Endodermal cell (in vitro differentiated cells): ENCODE data around the gene LRIG1. TPM values are rescaled to one million over a fixed set of nuclear protein-coding genes. Genes with fewer than 3 reads are reported as not detected.
A peak's percentile ranks its signal among the peaks of the same experiment; 100 is the strongest.

Experiments used
- DNase-seq: peaks from one replicate; pipeline ENCODE4 v3.0.0-alpha.2; 2017
- H3K27ac ChIP-seq: 2 replicates; pipeline ENCODE4 v1.5.1; 2013; ENCODE audit warnings: mild to moderate bottlenecking, low read depth, low read length, moderate library complexity
- H3K27me3 ChIP-seq: 2 replicates; pipeline ENCODE4 v1.6.1; 2013; ENCODE audit warnings: mild to moderate bottlenecking, low read length, moderate library complexity; ENCODE audit not compliant: insufficient read depth, control insufficient read depth, poor library complexity, severe bottlenecking
- H3K36me3 ChIP-seq: 2 replicates; pipeline ENCODE4 v1.7.0; 2013; ENCODE audit warnings: mild to moderate bottlenecking, low read length, moderate library complexity; ENCODE audit not compliant: control insufficient read depth, insufficient read depth
- H3K4me1 ChIP-seq: one replicate; pipeline ENCODE4 v1.7.0; 2013; ENCODE audit warnings: low read length; ENCODE audit not compliant: control insufficient read depth, insufficient read depth
- H3K4me3 ChIP-seq: 2 replicates; pipeline ENCODE4 v1.5.1; 2013; ENCODE audit warnings: mild to moderate bottlenecking, low read length, moderate library complexity
- H3K9ac ChIP-seq: 2 replicates; pipeline ENCODE4 v1.6.1; 2013; ENCODE audit warnings: mild to moderate bottlenecking, low read length, moderate library complexity; ENCODE audit not compliant: poor library complexity, severe bottlenecking; ENCODE audit errors: extremely low read depth
- H3K9me3 ChIP-seq: 2 replicates; pipeline ENCODE4 v1.6.1; 2013; ENCODE audit warnings: mild to moderate bottlenecking, low read length, moderate library complexity; ENCODE audit not compliant: control insufficient read depth
- H3K27ac Mint-ChIP-seq: 2 replicates; pipeline ENCODE4 v1.8.0; 2020; ENCODE audit warnings: mixed read lengths
- H3K27me3 Mint-ChIP-seq: 2 replicates; pipeline ENCODE4 v1.8.0; 2021; ENCODE audit warnings: mild to moderate bottlenecking, mixed read lengths; ENCODE audit not compliant: insufficient read depth
- H3K36me3 Mint-ChIP-seq: 2 replicates; pipeline ENCODE4 v1.8.0; 2020; ENCODE audit warnings: low read depth, mixed read lengths
- H3K4me1 Mint-ChIP-seq: 2 replicates; pipeline ENCODE4 v1.8.0; 2020; ENCODE audit warnings: mixed read lengths
- H3K4me3 Mint-ChIP-seq: 2 replicates; pipeline ENCODE4 v1.8.0; 2020; ENCODE audit warnings: mild to moderate bottlenecking, moderate library complexity, mixed read lengths
- H3K9me3 Mint-ChIP-seq: 2 replicates; pipeline ENCODE4 v1.8.0; 2020; ENCODE audit warnings: mild to moderate bottlenecking, mixed read lengths
- WGBS, 2 experiments: methylation state at CpG; one replicate each; pipeline versions ENCODE4 v1.1.5 to v1.1.7; 2013; ENCODE audit warnings: missing lambda C conversion rate in 2 of 2, mixed read lengths in 1 of 2; ENCODE audit not compliant: insufficient coverage in 1 of 2, insufficient read length in 1 of 2; 5-methylcytosine and 5-hydroxymethylcytosine counted together
- total RNA-seq, 2 donors: library from RNA; stranded (reverse); fragmentation: NEBNext Ultra II Directional in 1 of 2; extraction: Animal tissue kit (Norgen Biotek cat#: 25700) in 1 of 2; gene quantifications; 2 replicates in 1 of 2; 3 replicates in 1 of 2; pipeline ENCODE4 v1.2.1, GENCODE V29; 2021
- TF ChIP-seq, protein P1 (sequence below): fragments of 200-600 bp; sonication (generic); conservative IDR thresholded peaks from 2 replicates; pipeline ENCODE4 v1.5.0; 2021; ENCODE audit warnings: antibody characterized with exemption, mild to moderate bottlenecking

LRIG1 gene
- total RNA-seq, 2 donors from 2014 or later: 37.5 to 42.3 TPM

DNA sequence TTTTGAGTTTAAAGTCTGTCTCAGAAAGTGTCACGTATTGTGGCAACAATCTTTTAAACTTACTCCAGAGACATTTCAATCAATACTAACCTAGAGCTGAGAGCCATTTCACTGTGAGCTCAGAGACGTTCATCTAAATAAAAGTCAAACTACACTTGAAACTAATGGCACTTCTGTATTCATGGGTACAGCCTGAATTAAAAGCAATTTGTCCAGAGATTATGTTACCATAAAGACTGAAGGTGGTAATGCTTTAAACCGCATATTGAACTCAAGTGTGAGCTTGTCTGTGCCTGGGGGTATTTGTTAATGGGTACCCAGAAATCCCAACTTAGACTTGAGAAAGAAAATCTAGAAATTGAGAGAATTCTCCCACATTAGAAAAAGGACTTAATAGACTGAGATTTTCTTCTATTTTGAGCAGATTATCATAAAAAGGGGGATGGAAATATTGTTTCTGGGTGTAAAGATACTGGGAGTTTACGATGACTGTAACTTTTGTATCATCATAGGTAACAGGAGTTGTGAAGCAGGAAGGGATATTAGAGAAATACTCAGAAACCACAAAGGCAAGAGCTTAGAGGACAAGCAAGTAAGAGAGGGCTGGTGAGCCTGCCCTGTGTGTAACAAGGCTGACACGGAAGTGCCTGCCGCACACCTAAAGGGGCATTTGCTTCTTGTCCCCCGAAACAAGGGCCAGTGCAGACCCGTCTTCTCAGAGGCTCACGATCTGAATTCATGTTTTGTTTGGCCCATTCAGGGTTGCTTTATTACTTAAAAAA lies 36.9 kb downstream of the LRIG1 start:
- Histone ChIP-seq H3K4me1 (peaks cover 26% of the 10 kb centered on the region), H3K9me3 (no peaks in the 10 kb centered on the region), H3K27ac (no peak overlapping the region), H3K4me3 (no peak overlapping the region), H3K36me3 (peaks cover 46% of the 10 kb centered on the region), H3K9ac (no peak overlapping the region), H3K27me3 (no peaks in the 10 kb centered on the region)
- peaks cover 28% of the 10 kb centered on the region for H3K36me3 Mint-ChIP-seq
- no peak overlapping the region for H3K27ac Mint-ChIP-seq
- no peak for DNase-seq
- H3K4me3 Mint-ChIP-seq: no peak overlapping the region
- H3K4me1 Mint-ChIP-seq: peaks cover 37% of the 10 kb centered on the region
- WGBS, 2 experiments: 81 to 83% methylated on average over 8 to 9 of the region's 9 CpGs
- no peaks in the 10 kb centered on the region for H3K9me3 Mint-ChIP-seq
- H3K27me3 Mint-ChIP-seq: no peaks in the 10 kb centered on the region
- TF ChIP-seq, protein P1, sequence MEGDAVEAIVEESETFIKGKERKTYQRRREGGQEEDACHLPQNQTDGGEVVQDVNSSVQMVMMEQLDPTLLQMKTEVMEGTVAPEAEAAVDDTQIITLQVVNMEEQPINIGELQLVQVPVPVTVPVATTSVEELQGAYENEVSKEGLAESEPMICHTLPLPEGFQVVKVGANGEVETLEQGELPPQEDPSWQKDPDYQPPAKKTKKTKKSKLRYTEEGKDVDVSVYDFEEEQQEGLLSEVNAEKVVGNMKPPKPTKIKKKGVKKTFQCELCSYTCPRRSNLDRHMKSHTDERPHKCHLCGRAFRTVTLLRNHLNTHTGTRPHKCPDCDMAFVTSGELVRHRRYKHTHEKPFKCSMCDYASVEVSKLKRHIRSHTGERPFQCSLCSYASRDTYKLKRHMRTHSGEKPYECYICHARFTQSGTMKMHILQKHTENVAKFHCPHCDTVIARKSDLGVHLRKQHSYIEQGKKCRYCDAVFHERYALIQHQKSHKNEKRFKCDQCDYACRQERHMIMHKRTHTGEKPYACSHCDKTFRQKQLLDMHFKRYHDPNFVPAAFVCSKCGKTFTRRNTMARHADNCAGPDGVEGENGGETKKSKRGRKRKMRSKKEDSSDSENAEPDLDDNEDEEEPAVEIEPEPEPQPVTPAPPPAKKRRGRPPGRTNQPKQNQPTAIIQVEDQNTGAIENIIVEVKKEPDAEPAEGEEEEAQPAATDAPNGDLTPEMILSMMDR: no peak

DNA sequence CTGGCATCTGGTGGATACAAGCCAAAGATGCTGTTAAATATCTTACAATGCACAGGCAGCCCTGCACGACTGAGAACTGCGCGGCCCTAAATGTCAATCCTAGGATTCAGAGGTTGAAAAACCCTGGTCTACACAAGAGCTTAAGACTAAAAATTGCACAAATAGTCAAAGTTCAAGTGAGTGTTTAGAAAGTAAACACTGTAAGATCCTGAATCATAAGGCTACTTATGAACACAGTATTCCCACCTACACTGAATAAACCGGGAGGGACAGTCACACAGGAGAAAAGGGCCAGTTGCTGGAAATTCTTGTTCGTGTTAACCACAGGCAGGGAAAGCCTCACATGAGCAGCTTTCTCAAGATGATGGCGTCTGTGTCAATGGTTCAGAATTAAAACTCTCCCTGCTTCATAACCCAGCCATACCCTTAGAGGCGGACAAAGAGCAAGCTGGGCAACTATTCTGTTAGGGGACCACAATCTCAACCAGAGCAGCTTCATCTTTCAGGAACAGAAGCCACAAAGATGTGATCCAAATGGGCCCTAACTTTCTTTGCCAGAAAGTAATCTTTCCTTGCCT lies 37.7 kb downstream of the LRIG1 start:
- H3K36me3 Mint-ChIP-seq: peaks cover 30% of the 10 kb centered on the region
- no peaks in the 10 kb centered on the region for H3K9me3 Mint-ChIP-seq
- no peaks in the 10 kb centered on the region for H3K27me3 Mint-ChIP-seq
- 93 to 94% methylated on average over 6 to 7 of the region's 7 CpGs for WGBS, 2 experiments
- H3K4me3 Mint-ChIP-seq: no peak overlapping the region
- H3K27ac ChIP-seq: peak overlapping the region; percentile 36
- H3K4me3 ChIP-seq: no peak overlapping the region
- no peaks in the 10 kb centered on the region for H3K27me3 ChIP-seq
- DNase-seq: no peak
- no peaks in the 10 kb centered on the region for H3K9me3 ChIP-seq
- H3K4me1 Mint-ChIP-seq: peaks cover 29% of the 10 kb centered on the region
- no peak overlapping the region for H3K27ac Mint-ChIP-seq
- TF ChIP-seq, protein P1: no peak
- H3K4me1 ChIP-seq: peaks cover 22% of the 10 kb centered on the region
- H3K36me3 ChIP-seq: peaks cover 47% of the 10 kb centered on the region
- no peak overlapping the region for H3K9ac ChIP-seq

DNA sequence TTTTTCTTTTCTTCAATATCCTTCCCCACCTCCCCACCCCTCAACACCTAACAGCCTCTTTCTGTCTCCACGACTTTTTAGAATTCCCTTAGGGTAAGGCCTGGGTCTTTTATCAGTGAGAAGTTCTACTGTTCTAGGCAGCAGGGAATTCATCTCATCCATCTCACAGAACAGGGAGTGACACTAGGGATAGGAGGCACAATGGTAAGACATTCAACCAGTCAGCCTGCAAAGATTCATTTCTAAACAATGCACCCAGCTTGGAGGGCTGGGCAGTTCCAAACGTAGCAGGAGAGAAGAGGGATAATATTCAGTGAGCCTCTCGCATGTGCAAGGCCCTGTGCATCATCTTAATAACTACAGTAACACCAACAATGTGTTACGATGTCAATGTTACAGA lies 43.6 kb downstream of the LRIG1 start:
- Histone ChIP-seq H3K4me3 (no peak overlapping the region), H3K27me3 (no peaks in the 10 kb centered on the region), H3K27ac (peak overlapping the region; percentile 77), H3K36me3 (peaks cover 79% of the 10 kb centered on the region), H3K9ac (no peak overlapping the region), H3K4me1 (peaks cover 22% of the 10 kb centered on the region), H3K9me3 (no peaks in the 10 kb centered on the region)
- TF ChIP-seq, protein P1: no peak
- Mint-ChIP-seq H3K27me3 (no peaks in the 10 kb centered on the region), H3K27ac (no peak overlapping the region), H3K4me1 (peaks cover 25% of the 10 kb centered on the region), H3K9me3 (no peaks in the 10 kb centered on the region), H3K36me3 (peaks cover 54% of the 10 kb centered on the region), H3K4me3 (no peak overlapping the region)
- no peak for DNase-seq
- 85 to 92% methylated on average over 2 to 4 of the region's 4 CpGs for WGBS, 2 experiments
